ENCODE data around the gene ANXA4. TPM values are rescaled to one million over a fixed set of nuclear protein-coding genes. Genes with fewer than 3 reads are reported as not detected.

ANXA4 gene
- polyA plus RNA-seq, 2 of the 4 experiments (the other 2 are of a cell fraction): 341 to 554 TPM

DNA sequence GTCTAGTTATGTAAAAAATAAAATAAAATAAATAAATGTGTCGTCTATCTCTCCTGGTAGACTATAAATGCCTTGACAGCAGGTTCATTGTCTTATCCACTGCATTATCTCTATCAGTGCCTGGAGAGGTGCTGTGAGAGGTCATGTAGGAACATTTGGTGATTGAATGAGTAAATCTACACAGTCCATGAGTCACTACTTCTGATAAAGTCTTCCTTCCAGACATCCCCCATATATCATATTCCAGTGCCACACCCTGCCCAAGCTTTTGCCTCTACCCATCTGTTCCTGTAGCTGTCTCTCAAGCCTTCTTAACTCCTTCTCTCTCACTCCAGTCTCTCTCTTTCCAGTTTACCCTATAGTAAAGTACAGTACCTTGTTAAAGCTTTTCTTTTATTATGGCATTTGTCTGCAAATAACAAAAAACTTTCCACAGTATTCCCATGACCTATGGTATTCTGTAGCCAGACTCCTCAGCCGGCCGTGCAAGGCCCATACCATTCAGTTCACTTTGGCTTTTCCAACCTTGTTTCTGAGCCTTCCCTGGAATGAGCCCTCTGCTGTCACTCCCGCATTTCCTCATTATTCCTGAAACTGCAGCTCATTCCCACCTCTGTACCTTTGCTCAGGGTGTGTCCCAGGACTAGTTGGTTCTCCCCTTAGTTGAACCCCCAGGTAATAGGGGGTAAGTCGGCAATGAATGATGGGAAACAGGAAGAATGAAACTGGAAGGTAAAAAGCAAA is 37.5 kb downstream of the ANXA4 start:
- peak overlapping the region; percentile 90 to 93 for H3K27ac ChIP-seq
- no peak overlapping the region for H3K4me3 ChIP-seq
- 5% methylated on average over 5 of the region's 5 CpGs for WGBS (ENCODE audit: missing lambda C conversion rate)
- H3K4me2 ChIP-seq: peak overlapping the region; percentile 75
- CTCF ChIA-PET: interaction anchor here (0.6 to 5.7 kb wide), 12 partner anchors 10 to 56 kb away, joined by 3 to 49 read pairs (median 4); no protein-coding TSS in a partner anchor
- POLR2A ChIA-PET: interaction anchor here (0.5 to 1.9 kb wide), 10 partner anchors 10 to 915 kb away, joined by 3 to 34 read pairs (median 4); partner anchors contain the start of genes ANXA4 and C2orf42
- peaks cover 93% of the 10 kb centered on the region for H3K4me1 ChIP-seq
- FAIRE-seq (peak; percentile 49), DNase-seq (ENCODE audit: low read depth in 1 of 2, low spot score in 1 of 2) (peak; percentile 95 to 97), ATAC-seq (peak; percentile 85 to 88)
- no peaks in the 10 kb centered on the region for H3K9me3 ChIP-seq
- TF ChIP-seq, protein P1, sequence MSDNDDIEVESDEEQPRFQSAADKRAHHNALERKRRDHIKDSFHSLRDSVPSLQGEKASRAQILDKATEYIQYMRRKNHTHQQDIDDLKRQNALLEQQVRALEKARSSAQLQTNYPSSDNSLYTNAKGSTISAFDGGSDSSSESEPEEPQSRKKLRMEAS (IDR thresholded peaks at IDR 0.05): peak; percentile 79
- no peak for TF ChIP-seq NFE2L2 (conservative IDR thresholded peaks at IDR 0.05; ENCODE audit: low read length)
- peak; percentile 48 for TF ChIP-seq MAFK (IDR thresholded peaks at IDR 0.05; ENCODE audit: partially characterized antibody)
- TF ChIP-seq HEYL (CRISPR knock-in tag; IDR thresholded peaks at IDR 0.05): no peak
- no peak for TF ChIP-seq KDM5A (IDR thresholded peaks at IDR 0.05)
- no peak for TF ChIP-seq SREBF2 (IDR thresholded peaks at IDR 0.05)
- TF ChIP-seq RCOR1 (IDR thresholded peaks at IDR 0.05; ENCODE audit: low read depth, low read length): no peak
- TF ChIP-seq ZSCAN20 (CRISPR knock-in tag; IDR thresholded peaks at IDR 0.05): no peak
- TF ChIP-seq RAD21 (conservative IDR thresholded peaks at IDR 0.05 in 1 of 2, IDR thresholded peaks at IDR 0.05 in 1 of 2): peak in 1 of 2 experiments; percentile 36; a peak in 2 of 5 replicates
- no peak for TF ChIP-seq CBX8 (IDR thresholded peaks at IDR 0.05)
- TF ChIP-seq HDAC2 (IDR thresholded peaks at IDR 0.05): no peak
- TF ChIP-seq FOSB (CRISPR knock-in tag; IDR thresholded peaks at IDR 0.05): no peak
- TF ChIP-seq TFCP2L1 (CRISPR knock-in tag; IDR thresholded peaks at IDR 0.05): peak; percentile 51; the same call in 1 of the 2 replicates
- TF ChIP-seq CHD2 (IDR thresholded peaks at IDR 0.05; ENCODE audit: low read length, partially characterized antibody): no peak
- TF ChIP-seq RNF2 (IDR thresholded peaks at IDR 0.05; ENCODE audit: borderline replicate concordance, low read depth): no peak
- TF ChIP-seq, protein P2, sequence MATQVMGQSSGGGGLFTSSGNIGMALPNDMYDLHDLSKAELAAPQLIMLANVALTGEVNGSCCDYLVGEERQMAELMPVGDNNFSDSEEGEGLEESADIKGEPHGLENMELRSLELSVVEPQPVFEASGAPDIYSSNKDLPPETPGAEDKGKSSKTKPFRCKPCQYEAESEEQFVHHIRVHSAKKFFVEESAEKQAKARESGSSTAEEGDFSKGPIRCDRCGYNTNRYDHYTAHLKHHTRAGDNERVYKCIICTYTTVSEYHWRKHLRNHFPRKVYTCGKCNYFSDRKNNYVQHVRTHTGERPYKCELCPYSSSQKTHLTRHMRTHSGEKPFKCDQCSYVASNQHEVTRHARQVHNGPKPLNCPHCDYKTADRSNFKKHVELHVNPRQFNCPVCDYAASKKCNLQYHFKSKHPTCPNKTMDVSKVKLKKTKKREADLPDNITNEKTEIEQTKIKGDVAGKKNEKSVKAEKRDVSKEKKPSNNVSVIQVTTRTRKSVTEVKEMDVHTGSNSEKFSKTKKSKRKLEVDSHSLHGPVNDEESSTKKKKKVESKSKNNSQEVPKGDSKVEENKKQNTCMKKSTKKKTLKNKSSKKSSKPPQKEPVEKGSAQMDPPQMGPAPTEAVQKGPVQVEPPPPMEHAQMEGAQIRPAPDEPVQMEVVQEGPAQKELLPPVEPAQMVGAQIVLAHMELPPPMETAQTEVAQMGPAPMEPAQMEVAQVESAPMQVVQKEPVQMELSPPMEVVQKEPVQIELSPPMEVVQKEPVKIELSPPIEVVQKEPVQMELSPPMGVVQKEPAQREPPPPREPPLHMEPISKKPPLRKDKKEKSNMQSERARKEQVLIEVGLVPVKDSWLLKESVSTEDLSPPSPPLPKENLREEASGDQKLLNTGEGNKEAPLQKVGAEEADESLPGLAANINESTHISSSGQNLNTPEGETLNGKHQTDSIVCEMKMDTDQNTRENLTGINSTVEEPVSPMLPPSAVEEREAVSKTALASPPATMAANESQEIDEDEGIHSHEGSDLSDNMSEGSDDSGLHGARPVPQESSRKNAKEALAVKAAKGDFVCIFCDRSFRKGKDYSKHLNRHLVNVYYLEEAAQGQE (IDR thresholded peaks at IDR 0.05): no peak
- no peak for TF ChIP-seq PHF8 (IDR thresholded peaks at IDR 0.05; ENCODE audit: borderline replicate concordance, low read depth)
- TF ChIP-seq, protein P3, sequence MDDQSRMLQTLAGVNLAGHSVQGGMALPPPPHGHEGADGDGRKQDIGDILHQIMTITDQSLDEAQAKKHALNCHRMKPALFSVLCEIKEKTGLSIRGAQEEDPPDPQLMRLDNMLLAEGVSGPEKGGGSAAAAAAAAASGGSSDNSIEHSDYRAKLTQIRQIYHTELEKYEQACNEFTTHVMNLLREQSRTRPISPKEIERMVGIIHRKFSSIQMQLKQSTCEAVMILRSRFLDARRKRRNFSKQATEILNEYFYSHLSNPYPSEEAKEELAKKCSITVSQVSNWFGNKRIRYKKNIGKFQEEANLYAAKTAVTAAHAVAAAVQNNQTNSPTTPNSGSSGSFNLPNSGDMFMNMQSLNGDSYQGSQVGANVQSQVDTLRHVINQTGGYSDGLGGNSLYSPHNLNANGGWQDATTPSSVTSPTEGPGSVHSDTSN (IDR thresholded peaks at IDR 0.05): peak; percentile 50; the same call in 1 of the 2 replicates
- TF ChIP-seq EP300 (IDR thresholded peaks at IDR 0.05): peak; percentile 75 to 90; a peak in 3 of 5 replicates
- TF ChIP-seq RARB (CRISPR knock-in tag; IDR thresholded peaks at IDR 0.05): no peak
- TF ChIP-seq ZFP36 (IDR thresholded peaks at IDR 0.05; ENCODE audit: borderline replicate concordance, partially characterized antibody): no peak
- TF ChIP-seq, protein P4, sequence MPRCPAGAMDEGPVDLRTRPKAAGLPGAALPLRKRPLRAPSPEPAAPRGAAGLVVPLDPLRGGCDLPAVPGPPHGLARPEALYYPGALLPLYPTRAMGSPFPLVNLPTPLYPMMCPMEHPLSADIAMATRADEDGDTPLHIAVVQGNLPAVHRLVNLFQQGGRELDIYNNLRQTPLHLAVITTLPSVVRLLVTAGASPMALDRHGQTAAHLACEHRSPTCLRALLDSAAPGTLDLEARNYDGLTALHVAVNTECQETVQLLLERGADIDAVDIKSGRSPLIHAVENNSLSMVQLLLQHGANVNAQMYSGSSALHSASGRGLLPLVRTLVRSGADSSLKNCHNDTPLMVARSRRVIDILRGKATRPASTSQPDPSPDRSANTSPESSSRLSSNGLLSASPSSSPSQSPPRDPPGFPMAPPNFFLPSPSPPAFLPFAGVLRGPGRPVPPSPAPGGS (IDR thresholded peaks at IDR 0.05): peak; percentile 69; the same call in 1 of the 3 replicates
- TF ChIP-seq, protein P5, sequence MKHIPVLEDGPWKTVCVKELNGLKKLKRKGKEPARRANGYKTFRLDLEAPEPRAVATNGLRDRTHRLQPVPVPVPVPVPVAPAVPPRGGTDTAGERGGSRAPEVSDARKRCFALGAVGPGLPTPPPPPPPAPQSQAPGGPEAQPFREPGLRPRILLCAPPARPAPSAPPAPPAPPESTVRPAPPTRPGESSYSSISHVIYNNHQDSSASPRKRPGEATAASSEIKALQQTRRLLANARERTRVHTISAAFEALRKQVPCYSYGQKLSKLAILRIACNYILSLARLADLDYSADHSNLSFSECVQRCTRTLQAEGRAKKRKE (CRISPR knock-in tag; IDR thresholded peaks at IDR 0.05; ENCODE audit: low read depth): peak; percentile 12; the same call in 1 of the 2 replicates
- TF ChIP-seq, protein P6, sequence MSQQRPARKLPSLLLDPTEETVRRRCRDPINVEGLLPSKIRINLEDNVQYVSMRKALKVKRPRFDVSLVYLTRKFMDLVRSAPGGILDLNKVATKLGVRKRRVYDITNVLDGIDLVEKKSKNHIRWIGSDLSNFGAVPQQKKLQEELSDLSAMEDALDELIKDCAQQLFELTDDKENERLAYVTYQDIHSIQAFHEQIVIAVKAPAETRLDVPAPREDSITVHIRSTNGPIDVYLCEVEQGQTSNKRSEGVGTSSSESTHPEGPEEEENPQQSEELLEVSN (IDR thresholded peaks at IDR 0.05; ENCODE audit: borderline replicate concordance, low read depth): no peak
- no peak for TF ChIP-seq NR3C1 (IDR thresholded peaks at IDR 0.05)
- no peak for TF ChIP-seq CHD4 (IDR thresholded peaks at IDR 0.05; ENCODE audit: borderline replicate concordance)
- peak; percentile 83 to 86 for TF ChIP-seq JUN (IDR thresholded peaks at IDR 0.05)
- no peak for TF ChIP-seq POLR2A (IDR thresholded peaks at IDR 0.05; ENCODE audit: low read length)
- no peak for TF ChIP-seq EHMT2 (IDR thresholded peaks at IDR 0.05; ENCODE audit: low read depth)
- peak; percentile 61 for TF ChIP-seq HOXB5 (CRISPR knock-in tag; IDR thresholded peaks at IDR 0.05)
- no peak; the same call in 1 of the 2 replicates for TF ChIP-seq FOXS1 (CRISPR knock-in tag; IDR thresholded peaks at IDR 0.05)
- TF ChIP-seq HOXA7 (CRISPR knock-in tag; IDR thresholded peaks at IDR 0.05): 0 out of 2 replicates have a peak, but pooled peaks have one; percentile 55
- TF ChIP-seq FOSL2 (IDR thresholded peaks at IDR 0.05): peak; percentile 94
- TF ChIP-seq FOSL2 (CRISPR knock-in tag; IDR thresholded peaks at IDR 0.05): peak; percentile 97
- TF ChIP-seq CBX2 (IDR thresholded peaks at IDR 0.05; ENCODE audit: borderline replicate concordance, low read depth): no peak

Data from A549 (cell line).